WTC11 (cell line): ENCODE data around the gene DRC1. TPM values are rescaled to one million over a fixed set of nuclear protein-coding genes. Genes with fewer than 3 reads are reported as not detected.

Experiments used
- ATAC-seq: fragments of 200-7000 bp; cut with Tn5 transposase; 2 replicates; pipeline ENCODE4 v1.10.0; 2021; ENCODE audit warnings: mild to moderate bottlenecking, moderate library complexity
- CTCF ChIA-PET: fragments of 300-600 bp; sonication (Branson Sonifier 250); formaldehyde crosslinking; loops from one replicate; lab custom pipeline; 2021; ENCODE audit warnings: antibody characterized with exemption; lab: Charles Lee
- POLR2A ChIA-PET: fragments of 350-600 bp; sonication (Branson Sonifier 250); formaldehyde crosslinking; loops from one replicate; lab custom pipeline; 2021; ENCODE audit warnings: antibody characterized with exemption; lab: Charles Lee
- DNase-seq: peaks from one replicate; pipeline ENCODE4 v3.0.0; 2021; ENCODE audit warnings: low spot score
- H3K27ac Mint-ChIP-seq: 2 replicates; pipeline ENCODE4 v1.8.0; 2021; ENCODE audit warnings: mixed read lengths
- H3K27me3 Mint-ChIP-seq: 2 replicates; pipeline ENCODE4 v1.8.0; 2021; ENCODE audit warnings: low read depth, mild to moderate bottlenecking, moderate library complexity, mixed read lengths
- H3K36me3 Mint-ChIP-seq: 2 replicates; pipeline ENCODE4 v1.8.0; 2021; ENCODE audit warnings: mixed read lengths
- H3K4me1 Mint-ChIP-seq: 2 replicates; pipeline ENCODE4 v1.8.0; 2022; ENCODE audit warnings: mixed read lengths
- H3K4me3 Mint-ChIP-seq: 2 replicates; pipeline ENCODE4 v1.8.0; 2021; ENCODE audit warnings: mild to moderate bottlenecking, moderate library complexity, mixed read lengths
- H3K9me3 Mint-ChIP-seq: 2 replicates; pipeline ENCODE4 v1.8.0; 2021; ENCODE audit warnings: mixed read lengths
- ATF1 ChIP-seq: sonication (generic); formaldehyde crosslinking; IDR thresholded peaks from 2 replicates; pipeline ENCODE4 v1.8.1; 2023; ENCODE audit warnings: mild to moderate bottlenecking, moderate library complexity, missing genetic modification reagents
- CBFB ChIP-seq: sonication (generic); formaldehyde crosslinking; IDR thresholded peaks from 2 replicates; pipeline ENCODE4 v1.8.1; 2022; ENCODE audit warnings: mild to moderate bottlenecking, low read depth, missing genetic modification reagents
- ELF4 ChIP-seq: sonication (generic); formaldehyde crosslinking; IDR thresholded peaks from 2 replicates; pipeline ENCODE4 v1.8.1; 2022; ENCODE audit warnings: low read depth, mild to moderate bottlenecking, moderate library complexity, missing genetic modification reagents
- FOXJ3 ChIP-seq: sonication (generic); formaldehyde crosslinking; IDR thresholded peaks from 2 replicates; pipeline ENCODE4 v1.9.0; 2021; ENCODE audit warnings: missing genetic modification reagents, mild to moderate bottlenecking, borderline replicate concordance
- FOXP1 ChIP-seq: sonication (generic); formaldehyde crosslinking; IDR thresholded peaks from 2 replicates; pipeline ENCODE4 v1.8.0; 2022; ENCODE audit warnings: missing genetic modification reagents, mild to moderate bottlenecking, moderate library complexity, borderline replicate concordance
- HMGXB4 ChIP-seq: sonication (generic); formaldehyde crosslinking; IDR thresholded peaks from 2 replicates; pipeline ENCODE4 v1.8.1; 2023; ENCODE audit warnings: mild to moderate bottlenecking, moderate library complexity, missing genetic modification reagents
- NFYB ChIP-seq: sonication (generic); formaldehyde crosslinking; conservative IDR thresholded peaks from 2 replicates; pipeline ENCODE4 v1.8.0; 2022; ENCODE audit warnings: low read depth, missing genetic modification reagents
- NR2C2 ChIP-seq: sonication (generic); formaldehyde crosslinking; IDR thresholded peaks from 2 replicates; pipeline ENCODE4 v1.8.0; 2022; ENCODE audit warnings: mild to moderate bottlenecking, missing genetic modification reagents
- PRRX2 ChIP-seq: fragments of 250-450 bp; sonication (Bioruptor Pico); IDR thresholded peaks from 2 replicates; pipeline ENCODE4 v1.8.0; 2021; ENCODE audit warnings: mild to moderate bottlenecking
- TP53 ChIP-seq: sonication (generic); formaldehyde crosslinking; IDR thresholded peaks from 2 replicates; pipeline ENCODE4 v1.8.1; 2023; ENCODE audit warnings: mild to moderate bottlenecking, missing genetic modification reagents
- USF2 ChIP-seq: sonication (generic); formaldehyde crosslinking; IDR thresholded peaks from 2 replicates; pipeline ENCODE4 v1.8.1; 2023; ENCODE audit warnings: mild to moderate bottlenecking, missing genetic modification reagents, moderate library complexity
- ZNF219 ChIP-seq: sonication (generic); formaldehyde crosslinking; IDR thresholded peaks from 2 replicates; pipeline ENCODE4 v1.8.0; 2023; ENCODE audit warnings: missing genetic modification reagents, mild to moderate bottlenecking, borderline replicate concordance
- ZNF232 ChIP-seq: sonication (generic); formaldehyde crosslinking; IDR thresholded peaks from 2 replicates; pipeline ENCODE4 v1.8.0; 2022; ENCODE audit warnings: mild to moderate bottlenecking, missing genetic modification reagents
- ZNF263 ChIP-seq: sonication (generic); formaldehyde crosslinking; IDR thresholded peaks from 2 replicates; pipeline ENCODE4 v1.8.1; 2022; ENCODE audit warnings: low read depth, mild to moderate bottlenecking, moderate library complexity, missing genetic modification reagents
- total RNA-seq: library from RNA; stranded (reverse); gene quantifications from 3 replicates; pipeline ENCODE4 v1.2.3, GENCODE V29; 2021
- TF ChIP-seq, protein P1 (sequence below): sonication (generic); formaldehyde crosslinking; IDR thresholded peaks from 2 replicates; pipeline ENCODE4 v1.8.1; 2022; ENCODE audit warnings: missing genetic modification reagents, borderline replicate concordance
- TF ChIP-seq, protein P2 (sequence below): sonication (generic); formaldehyde crosslinking; IDR thresholded peaks from 2 replicates; pipeline ENCODE4 v1.8.0; 2022; ENCODE audit warnings: mild to moderate bottlenecking, missing genetic modification reagents
- TF ChIP-seq, protein P3 (sequence below): fragments of 250-450 bp; sonication (Bioruptor Pico); conservative IDR thresholded peaks from 2 replicates; pipeline ENCODE4 v1.9.0; 2021; ENCODE audit warnings: mild to moderate bottlenecking
- TF ChIP-seq, protein P4 (sequence below): sonication (generic); formaldehyde crosslinking; IDR thresholded peaks from 2 replicates; pipeline ENCODE4 v1.8.0; 2022; ENCODE audit warnings: mild to moderate bottlenecking, missing genetic modification reagents
- TF ChIP-seq, protein P5 (sequence below): sonication (generic); formaldehyde crosslinking; IDR thresholded peaks from 2 replicates; pipeline ENCODE4 v1.8.1; 2022; ENCODE audit warnings: mild to moderate bottlenecking, missing genetic modification reagents, moderate library complexity, borderline replicate concordance
- TF ChIP-seq, protein P6 (sequence below): sonication (generic); formaldehyde crosslinking; IDR thresholded peaks from 2 replicates; pipeline ENCODE4 v1.8.1; 2023; ENCODE audit warnings: mild to moderate bottlenecking, missing genetic modification reagents

DRC1 gene
- total RNA-seq, 1 experiment from 2014 or later: 0.55 TPM

GRCh38 chr2:26414311-26414710 is 12.6 kb downstream of the DRC1 start:
- Mint-ChIP-seq H3K9me3 (no peaks in the 10 kb centered on the region), H3K36me3 (no peaks in the 10 kb centered on the region), H3K27me3 (no peaks in the 10 kb centered on the region), H3K4me1 (no peaks in the 10 kb centered on the region), H3K4me3 (no peak overlapping the region), H3K27ac (no peak overlapping the region)
- POLR2A ChIA-PET: no interaction called here
- CTCF ChIA-PET: interaction anchor here (0.9 kb wide), 1 partner anchor 48 kb away, joined by 3 read pairs; no protein-coding TSS in a partner anchor
- TF ChIP-seq, protein P1, sequence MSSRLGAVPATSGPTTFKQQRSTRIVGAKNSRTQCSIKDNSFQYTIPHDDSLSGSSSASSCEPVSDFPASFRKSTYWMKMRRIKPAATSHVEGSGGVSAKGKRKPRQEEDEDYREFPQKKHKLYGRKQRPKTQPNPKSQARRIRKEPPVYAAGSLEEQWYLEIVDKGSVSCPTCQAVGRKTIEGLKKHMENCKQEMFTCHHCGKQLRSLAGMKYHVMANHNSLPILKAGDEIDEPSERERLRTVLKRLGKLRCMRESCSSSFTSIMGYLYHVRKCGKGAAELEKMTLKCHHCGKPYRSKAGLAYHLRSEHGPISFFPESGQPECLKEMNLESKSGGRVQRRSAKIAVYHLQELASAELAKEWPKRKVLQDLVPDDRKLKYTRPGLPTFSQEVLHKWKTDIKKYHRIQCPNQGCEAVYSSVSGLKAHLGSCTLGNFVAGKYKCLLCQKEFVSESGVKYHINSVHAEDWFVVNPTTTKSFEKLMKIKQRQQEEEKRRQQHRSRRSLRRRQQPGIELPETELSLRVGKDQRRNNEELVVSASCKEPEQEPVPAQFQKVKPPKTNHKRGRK: no peak
- TF ChIP-seq CBFB (CRISPR knock-in tag) (no peak), USF2 (CRISPR knock-in tag) (no peak), PRRX2 (CRISPR knock-in tag) (no peak), ZNF263 (CRISPR knock-in tag) (no peak), ATF1 (CRISPR knock-in tag) (no peak)
- TF ChIP-seq, protein P2, sequence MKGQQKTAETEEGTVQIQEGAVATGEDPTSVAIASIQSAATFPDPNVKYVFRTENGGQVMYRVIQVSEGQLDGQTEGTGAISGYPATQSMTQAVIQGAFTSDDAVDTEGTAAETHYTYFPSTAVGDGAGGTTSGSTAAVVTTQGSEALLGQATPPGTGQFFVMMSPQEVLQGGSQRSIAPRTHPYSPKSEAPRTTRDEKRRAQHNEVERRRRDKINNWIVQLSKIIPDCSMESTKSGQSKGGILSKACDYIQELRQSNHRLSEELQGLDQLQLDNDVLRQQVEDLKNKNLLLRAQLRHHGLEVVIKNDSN (CRISPR knock-in tag): no peak
- TF ChIP-seq, protein P3, sequence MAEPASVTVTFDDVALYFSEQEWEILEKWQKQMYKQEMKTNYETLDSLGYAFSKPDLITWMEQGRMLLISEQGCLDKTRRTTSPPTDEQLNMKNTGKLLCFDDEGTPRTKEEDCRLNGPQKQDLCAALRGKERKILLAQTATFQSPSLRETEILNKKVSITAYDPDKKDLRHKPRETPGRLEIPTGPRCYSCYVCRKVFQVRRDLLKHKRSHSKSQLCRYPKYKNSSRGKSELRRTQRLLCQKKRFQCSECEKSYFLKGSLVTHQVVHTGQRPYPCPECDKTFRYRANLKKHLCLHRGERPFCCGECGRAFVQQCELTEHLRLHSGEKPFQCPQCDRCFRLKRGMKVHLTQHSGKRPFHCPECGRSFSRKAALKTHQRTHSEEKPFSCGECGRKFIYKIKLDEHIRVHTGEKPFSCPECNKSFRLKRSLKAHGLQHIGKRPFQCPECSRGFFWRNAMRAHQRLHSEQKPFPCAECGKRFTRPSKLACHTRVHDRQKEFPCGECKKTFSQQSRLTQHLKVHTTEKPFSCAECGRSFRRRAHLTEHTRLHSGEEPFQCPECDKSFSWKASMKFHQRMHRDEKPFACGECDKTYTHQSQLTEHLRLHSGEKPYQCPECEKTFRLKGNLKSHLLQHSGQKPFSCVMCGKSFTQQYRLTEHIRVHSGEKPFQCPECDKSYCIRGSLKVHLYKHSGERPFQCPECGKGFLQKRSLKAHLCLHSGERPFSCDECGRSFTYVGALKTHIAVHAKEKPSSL (CRISPR knock-in tag): no peak
- TF ChIP-seq, protein P4, sequence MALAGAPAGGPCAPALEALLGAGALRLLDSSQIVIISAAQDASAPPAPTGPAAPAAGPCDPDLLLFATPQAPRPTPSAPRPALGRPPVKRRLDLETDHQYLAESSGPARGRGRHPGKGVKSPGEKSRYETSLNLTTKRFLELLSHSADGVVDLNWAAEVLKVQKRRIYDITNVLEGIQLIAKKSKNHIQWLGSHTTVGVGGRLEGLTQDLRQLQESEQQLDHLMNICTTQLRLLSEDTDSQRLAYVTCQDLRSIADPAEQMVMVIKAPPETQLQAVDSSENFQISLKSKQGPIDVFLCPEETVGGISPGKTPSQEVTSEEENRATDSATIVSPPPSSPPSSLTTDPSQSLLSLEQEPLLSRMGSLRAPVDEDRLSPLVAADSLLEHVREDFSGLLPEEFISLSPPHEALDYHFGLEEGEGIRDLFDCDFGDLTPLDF (CRISPR knock-in tag): no peak
- no peak for ATAC-seq
- DNase-seq: no peak

- ChIA-PET POLR2A (no interaction called here), CTCF (interaction anchor here (1.8 kb wide), 1 partner anchor 38 kb away, joined by 6 read pairs; no protein-coding TSS in a partner anchor)
- H3K27me3 Mint-ChIP-seq: no peaks in the 10 kb centered on the region; the same call in 1 of the 2 replicates
- H3K36me3 Mint-ChIP-seq: no peaks in the 10 kb centered on the region
- no peak overlapping the region for H3K27ac Mint-ChIP-seq
- H3K9me3 Mint-ChIP-seq: peaks cover 6% of the 10 kb centered on the region
- H3K4me1 Mint-ChIP-seq: peaks cover 14% of the 10 kb centered on the region
- DNase-seq (no peak), ATAC-seq (no peak)
- H3K4me3 Mint-ChIP-seq: no peak overlapping the region
- TF ChIP-seq, protein P5, sequence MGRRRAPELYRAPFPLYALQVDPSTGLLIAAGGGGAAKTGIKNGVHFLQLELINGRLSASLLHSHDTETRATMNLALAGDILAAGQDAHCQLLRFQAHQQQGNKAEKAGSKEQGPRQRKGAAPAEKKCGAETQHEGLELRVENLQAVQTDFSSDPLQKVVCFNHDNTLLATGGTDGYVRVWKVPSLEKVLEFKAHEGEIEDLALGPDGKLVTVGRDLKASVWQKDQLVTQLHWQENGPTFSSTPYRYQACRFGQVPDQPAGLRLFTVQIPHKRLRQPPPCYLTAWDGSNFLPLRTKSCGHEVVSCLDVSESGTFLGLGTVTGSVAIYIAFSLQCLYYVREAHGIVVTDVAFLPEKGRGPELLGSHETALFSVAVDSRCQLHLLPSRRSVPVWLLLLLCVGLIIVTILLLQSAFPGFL: no peak
- TF ChIP-seq, protein P6, sequence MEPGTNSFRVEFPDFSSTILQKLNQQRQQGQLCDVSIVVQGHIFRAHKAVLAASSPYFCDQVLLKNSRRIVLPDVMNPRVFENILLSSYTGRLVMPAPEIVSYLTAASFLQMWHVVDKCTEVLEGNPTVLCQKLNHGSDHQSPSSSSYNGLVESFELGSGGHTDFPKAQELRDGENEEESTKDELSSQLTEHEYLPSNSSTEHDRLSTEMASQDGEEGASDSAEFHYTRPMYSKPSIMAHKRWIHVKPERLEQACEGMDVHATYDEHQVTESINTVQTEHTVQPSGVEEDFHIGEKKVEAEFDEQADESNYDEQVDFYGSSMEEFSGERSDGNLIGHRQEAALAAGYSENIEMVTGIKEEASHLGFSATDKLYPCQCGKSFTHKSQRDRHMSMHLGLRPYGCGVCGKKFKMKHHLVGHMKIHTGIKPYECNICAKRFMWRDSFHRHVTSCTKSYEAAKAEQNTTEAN (CRISPR knock-in tag): no peak
- no peak for TF ChIP-seq TP53 (CRISPR knock-in tag)
- TF ChIP-seq, protein P2 (CRISPR knock-in tag): no peak
- TF ChIP-seq ZNF219 (CRISPR knock-in tag): no peak
- TF ChIP-seq FOXP1: no peak
- no peak for TF ChIP-seq NFYB
- TF ChIP-seq ELF4 (CRISPR knock-in tag): no peak
- no peak for TF ChIP-seq ZNF232 (CRISPR knock-in tag)
- no peak for TF ChIP-seq NR2C2 (CRISPR knock-in tag)
- no peak for TF ChIP-seq HMGXB4 (CRISPR knock-in tag)
- no peak for TF ChIP-seq FOXJ3 (CRISPR knock-in tag)
Observed at GRCh38 chr2:26421961-26422360, 20.2 kb downstream of the DRC1 start.
